GM19324 (cell line): ENCODE data around the gene CYP4F22.
"Not testable (repeated sequence)": the region's sequence is repeated elsewhere in the genome, so short reads cannot be mapped to it uniquely, and the experiment has no call there.

ENCODE experiments used
- ATAC-seq: cut with Tn5 transposase; IDR thresholded peaks from one replicate; pipeline ENCODE4 v1.9.1; 2021; ENCODE audit warnings: mild to moderate bottlenecking, moderate library complexity; ENCODE audit not compliant: unreplicated experiment, low FRiP score

The CYP4F22 gene

DNA sequence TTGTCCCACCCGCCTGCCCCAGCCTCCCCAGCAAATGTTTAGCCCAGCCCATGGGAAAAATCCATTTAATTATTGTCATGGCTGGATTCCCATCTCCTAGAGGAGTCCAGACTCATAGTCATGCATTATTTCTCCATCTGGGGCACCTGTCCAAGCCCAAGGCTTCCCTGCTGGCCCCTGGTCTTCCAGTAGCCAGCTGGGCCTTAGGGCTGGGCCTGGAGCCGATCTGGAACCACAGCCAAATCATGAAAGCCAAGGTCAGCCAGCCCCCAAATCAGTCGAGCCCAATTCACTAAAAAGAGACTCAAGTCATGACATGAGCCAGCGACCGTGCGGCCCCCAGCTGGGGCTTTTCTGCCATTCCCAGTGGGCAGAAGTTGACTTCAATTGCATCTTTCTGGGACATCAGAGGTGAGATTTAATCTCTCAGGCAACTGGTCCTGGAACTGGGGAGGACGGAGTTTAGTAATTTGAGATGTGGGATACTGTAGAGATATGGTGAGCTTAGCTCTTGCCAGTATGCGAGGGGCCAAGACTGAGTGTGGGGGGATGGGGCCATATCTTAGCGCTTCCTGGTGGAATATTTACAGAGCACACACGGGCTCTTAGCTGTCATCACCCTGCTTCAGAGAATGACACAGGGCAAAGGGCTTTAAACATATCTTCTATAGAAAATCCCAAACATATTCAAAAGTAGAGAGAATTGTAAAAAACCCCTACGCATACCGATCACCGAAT is 19.7 kb upstream of the CYP4F22 start:
- ATAC-seq, result no peak

GRCh38 chr19:15495151-15495550 is 13.2 kb upstream of the CYP4F22 start:
- ATAC-seq, result no peak

DNA sequence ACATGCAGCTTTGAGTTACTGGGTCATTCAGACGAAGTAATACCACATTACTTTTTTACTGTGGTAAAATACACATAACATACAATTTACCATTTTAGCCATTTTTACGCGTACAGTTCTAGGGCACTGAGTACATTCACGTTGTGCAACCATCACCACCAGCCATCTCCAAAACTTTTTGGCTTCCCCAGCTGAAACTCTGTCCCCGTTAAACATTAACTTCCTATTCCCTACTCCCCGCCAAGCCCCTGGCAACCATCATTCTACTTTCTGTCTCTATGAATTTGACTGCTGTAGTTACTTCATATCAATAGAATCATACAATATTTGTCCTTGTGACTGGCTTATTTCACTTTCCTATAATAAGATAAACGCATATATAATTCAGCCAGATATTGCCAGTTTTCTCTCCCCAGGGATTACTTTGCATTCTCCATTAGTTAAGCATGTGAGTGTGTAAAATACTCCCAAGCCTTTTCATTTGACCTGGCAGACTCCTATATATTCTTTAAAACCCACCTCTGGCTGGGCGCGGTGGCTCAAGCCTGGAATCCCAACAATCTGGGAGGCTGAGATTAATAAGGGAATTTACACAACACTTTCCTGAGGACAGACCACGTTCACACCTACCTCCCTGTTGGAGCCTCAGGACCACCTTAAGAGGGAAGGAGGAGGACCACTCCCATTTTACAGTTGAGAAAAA is 10.0 kb upstream of the CYP4F22 start:
- no peak for ATAC-seq

DNA sequence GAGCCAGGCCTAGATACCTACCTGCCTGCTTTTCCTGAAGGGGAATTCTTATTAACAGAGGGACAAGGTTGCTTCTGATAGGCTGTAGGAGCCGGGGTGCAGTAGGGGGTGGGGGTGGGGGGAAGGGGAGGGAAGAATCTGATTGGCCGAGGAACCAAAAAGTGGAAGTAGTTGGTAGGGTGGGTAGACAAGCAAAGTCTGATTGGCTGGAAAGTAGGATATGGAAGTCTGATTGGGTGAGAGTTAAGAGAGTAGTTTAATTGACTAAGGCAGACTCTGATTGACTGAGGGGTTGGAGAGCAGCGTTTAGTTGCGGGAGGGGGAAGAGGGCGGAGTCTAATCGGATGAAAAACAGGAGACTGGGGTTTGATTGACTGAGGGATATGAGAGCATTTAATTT is 9.4 kb upstream of the CYP4F22 start:
- ATAC-seq, result no peak

- ATAC-seq, result no peak
Measured at GRCh38 chr19:15501596-15501995, 6.7 kb upstream of the CYP4F22 start.

DNA sequence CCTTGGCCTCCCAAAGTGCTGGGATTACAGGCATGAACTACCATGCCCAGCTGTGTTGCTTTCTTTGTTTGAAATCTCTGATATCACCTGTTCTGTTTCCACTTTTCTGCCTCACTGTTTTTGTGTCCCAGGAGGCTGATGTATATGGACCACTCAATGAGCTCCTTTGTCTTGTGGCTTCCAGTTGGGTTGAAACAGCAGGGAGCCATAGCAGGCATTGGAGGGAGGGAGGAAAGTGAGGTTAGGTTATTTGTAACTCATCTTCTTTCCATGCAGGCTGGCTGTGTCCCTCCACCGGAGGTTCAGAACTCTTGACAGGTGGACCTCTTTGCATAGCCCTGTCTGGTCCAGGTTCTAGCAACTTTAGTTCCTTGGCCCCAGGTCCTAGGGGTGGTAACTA is 6.1 kb upstream of the CYP4F22 start:
- ATAC-seq, result no peak

- no peak for ATAC-seq
Measured at GRCh38 chr19:15506074-15506571, 2.2 kb upstream of the CYP4F22 start.

GRCh38 chr19:15507068-15508034 is 974 bp upstream of the CYP4F22 start:
- no peak for ATAC-seq

DNA sequence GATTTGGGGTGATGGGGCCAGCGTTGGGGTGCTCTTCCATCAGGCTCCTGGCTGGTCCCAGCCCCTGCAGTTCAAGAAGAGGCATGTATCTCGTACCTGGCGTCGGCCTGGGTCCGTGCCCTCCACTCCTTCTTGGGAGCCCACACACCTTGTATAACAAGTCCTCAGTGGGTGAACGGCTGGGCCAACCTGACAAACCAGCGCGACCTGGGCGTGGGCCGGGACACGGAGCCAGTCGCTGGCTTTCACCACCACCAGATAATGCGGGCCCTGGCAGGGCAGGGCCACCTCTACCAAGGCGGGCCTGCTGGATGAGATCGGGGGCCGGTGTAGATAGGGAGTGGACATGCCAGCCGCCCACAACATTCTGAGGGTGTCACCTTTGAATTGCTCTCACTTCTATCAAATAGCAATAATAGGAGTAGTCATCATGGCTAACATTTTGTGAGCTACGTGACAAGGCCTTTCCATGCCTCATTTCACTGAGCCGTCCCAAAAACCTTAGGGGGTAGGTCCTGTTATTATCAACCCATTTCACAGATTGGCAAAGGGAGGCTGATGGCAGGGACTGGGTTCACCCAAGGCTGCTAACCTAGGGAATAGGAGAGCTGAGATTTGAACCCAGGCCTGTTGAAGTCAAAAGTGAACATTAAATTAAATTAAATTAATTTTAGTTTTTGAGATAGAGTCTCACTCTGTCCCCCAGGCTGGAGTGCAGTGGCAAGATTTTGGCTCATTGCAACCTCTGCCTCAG is 3.5 kb downstream of the CYP4F22 start:
- ATAC-seq, result no peak

DNA sequence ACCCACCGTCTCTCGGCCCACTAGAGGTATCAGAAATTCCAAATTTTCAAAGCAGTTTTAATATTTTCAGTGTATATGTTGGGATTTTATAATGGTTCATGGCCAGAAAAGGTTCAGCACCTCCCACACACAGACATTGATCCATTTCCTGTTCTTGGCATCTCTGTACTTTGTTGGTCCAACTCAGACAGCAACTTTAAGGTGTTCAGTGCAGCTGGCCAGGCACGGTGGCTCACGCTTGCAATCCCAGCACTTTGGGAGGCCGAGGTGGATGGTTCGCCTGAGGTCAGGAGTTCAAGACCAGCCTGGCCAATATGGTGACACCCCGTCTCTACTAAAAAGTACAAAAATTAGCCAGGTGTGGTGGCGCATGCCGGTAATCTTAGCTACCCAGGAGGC is 6.9 kb downstream of the CYP4F22 start:
- not testable (repeated sequence) for ATAC-seq

DNA sequence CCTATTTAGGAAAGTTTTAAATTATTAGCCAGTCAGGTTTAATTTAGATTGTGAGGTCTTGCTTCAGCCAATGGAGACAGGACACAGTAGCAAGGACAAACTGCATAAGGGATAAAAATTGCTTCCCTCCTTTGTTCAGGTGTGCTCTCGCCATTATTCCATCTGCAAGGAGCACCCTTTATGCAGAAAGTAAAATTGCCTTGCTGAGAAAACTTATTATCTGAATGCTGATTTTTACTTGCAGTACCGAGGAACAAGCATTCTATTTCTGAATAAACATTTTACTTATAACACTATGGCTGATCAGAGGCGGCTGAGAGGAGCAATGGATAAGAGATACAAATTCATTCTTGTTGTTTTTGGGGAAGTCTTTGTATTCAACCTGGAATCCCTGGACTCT is 8.0 kb downstream of the CYP4F22 start:
- ATAC-seq, result no peak

DNA sequence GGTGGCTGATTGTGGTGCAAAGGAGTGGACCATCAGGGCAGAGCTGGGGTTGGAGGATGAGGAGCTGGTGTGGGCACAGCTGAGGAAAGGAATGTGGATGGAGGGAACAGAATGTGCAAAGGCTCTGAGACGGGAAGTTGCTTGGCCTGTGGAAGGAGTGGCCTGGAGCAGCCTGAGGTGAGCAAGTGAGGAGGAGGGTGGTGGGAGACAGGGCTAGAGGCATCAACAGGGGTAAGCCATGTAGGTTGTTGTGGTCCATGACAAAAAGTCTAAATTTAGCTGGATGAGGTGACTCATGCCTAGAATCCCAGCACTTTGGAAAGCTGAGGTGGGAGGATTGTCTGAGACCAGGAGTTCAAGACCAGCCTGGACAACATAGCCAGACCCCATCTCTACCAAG is 9.5 kb downstream of the CYP4F22 start:
- ATAC-seq, result no peak

DNA sequence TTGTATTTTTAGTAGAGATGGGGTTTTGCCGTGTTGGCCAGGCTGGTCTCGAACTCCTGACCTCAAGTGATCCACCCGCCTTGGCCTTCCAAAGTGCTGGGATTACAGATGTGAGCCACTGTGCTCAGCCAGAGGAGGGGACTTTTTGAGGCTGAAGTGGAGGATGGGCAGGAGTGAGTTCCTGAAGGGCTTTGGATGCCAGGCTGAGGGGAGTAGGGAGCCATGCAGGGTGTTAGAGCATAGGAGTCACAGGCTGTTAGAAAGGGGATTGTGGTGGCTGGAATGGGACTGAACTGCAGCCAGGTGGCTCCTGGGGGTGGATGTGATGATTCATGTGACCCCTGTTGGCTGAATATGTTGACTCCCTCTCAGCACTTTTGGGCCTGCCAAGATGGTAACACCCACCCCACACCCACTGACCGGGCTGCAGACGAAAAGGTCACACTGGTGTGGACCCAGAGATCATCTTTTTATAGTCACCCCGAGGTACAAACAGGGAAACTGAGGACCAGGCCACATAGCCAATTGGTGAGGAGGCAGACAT is 11.2 kb downstream of the CYP4F22 start:
- ATAC-seq, result no peak

DNA sequence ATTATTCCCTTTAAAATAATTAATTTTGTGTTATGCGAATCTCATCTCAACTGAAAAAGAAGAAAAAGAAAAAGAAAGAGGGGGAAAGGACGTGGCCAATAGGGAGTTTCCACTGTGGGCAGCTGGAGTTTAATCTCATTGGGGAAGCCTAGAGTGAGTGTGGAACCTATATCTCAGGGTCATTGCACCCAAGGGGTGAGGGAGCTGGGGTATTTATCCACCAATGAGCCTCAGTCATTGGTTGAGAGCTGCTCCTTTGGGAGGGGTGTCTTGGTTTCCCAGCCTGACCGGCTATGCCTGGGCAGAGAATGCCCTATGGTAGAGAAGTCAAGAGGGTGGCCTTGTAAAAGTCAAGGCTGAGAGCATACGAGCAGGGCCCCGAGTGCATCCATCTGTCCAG is 16.5 kb downstream of the CYP4F22 start:
- no peak for ATAC-seq

GRCh38 chr19:15525291-15525690 is 17.0 kb downstream of the CYP4F22 start:
- no peak for ATAC-seq

DNA sequence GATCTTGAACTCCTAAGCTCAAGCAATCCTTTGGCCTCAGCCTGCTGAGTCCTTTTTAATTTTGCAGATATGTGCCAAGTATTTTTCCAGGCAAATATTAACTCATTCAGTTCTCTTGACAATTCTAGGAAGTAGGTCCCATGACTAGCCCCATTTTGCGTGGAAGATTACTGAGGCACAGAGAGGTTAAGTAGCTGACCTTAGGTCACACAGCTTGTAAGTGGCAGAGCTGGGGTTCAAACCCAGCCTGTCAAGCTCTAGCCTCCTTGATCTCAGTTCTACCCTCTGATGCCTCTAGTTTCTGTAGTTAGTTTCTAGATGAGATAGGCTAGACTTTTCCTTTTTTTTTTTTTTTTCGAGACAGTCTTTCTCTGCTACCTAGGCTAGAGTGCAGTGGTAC is 18.1 kb downstream of the CYP4F22 start:
- no peak for ATAC-seq

DNA sequence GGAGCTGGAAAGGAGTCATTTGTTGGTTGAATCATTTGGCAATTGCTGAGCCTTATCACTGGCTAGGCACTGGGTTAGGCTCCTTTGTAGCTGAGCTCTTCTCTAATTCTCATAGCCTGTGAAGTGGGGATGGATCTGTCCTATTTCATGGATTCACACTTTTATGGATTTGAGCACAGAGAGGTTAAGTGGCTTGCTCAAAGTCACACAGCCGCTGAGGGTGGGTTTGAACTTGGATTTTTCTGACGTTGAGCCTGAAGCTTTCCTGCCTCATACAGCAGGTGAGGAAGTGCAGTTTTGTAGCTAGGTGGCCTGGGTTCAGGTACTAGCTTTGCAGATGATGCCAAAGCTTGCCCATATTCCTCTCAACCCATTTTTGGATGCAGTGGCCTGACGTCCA is 19.4 kb downstream of the CYP4F22 start:
- no peak for ATAC-seq

DNA sequence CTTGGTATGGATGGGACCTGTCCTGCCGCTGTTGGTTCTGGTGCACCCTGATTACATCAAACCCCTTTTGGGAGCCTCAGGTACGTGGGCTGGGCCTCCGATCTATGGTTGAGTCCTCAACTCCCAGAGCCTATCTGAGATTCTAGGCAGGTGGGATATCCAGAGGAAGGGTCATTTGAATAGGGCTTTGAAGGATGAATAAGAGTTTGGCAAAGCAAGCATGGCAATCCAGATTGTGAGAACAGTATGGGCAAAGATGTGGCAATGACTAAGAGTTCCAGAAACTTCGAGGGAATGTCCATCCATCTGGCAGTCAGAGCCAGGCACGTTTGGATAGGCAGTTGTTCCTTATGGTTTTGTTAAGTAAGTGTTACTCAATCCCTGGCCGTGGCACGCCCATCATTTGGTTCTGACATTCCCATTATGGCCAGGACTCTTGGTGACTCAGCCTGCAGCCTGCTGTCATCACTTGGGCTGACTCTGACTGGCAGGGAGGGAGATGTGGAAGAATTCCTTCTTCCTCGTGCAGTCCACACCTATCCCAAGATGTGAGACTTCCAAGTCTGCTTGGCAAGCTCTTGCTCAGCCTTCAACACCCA is 21.5 kb downstream of the CYP4F22 start:
- no peak for ATAC-seq

DNA sequence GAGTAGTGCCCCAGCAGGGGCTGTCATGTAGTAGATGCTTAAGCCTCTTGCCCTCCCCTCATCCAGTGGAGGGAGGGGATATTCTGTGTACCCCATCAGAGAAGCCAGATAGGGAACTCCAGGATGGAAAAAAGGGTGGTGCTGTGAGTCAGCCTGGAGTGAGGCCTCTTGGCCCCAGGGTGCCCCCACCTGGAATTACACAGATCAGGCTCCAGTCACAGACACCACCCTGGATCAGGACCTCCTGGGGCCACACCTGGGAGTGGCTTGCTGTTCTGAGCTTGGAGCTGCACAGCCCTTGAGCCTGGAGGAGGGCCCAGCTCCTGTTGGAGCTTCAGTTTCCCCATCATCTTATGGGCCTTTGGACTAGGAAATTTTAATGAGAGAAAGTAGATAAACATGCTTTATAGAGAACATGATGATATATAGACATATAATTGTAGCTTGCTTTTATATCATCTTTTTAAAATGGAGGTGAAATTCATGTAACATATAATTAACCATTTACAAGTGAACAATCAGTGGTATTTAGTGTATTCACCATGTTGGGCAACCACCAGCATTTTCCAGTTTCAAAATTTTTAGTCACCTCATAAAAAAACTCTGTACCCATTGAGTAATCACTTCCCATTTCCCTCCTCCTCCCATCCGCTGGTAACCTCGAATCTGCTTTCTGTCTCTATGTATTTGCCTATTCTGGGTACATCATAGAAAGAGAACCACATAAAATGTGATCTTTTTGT is 24.6 kb downstream of the CYP4F22 start:
- ATAC-seq, result no peak
